ENCODE measurements around the gene GNRH2.

DNA sequence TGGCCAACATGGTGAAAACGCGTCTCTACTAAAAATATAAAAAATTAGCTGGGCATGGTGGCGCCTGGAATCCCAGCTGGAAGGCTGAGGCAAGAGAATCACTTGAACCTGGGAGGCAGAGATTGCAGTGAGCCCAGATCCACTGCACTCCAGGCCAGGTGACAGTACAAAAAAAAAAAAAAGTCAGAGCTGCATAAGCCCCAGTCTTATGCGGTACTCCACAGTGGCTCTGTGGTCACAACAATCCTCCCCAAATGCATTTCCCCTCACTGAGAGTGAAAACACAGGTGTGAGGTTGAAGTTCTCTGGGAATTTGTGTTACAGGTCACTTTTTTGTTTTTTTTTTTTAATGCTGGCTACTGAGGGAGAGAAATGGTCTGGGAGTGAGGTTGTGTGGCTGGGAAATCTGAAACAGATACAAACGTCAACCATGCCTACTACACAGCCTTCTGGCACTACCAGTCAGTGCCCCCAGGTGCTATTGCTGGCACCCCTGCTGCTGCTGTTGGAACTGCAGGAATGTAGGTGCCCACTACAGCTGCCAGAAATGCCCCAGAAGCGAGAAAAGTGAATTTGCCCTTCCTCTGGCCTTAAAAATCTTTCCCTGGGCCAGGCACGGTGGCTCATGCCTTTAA lies 8.1 kb downstream of the GNRH2 start:
- TF ChIP-seq, protein P1, sequence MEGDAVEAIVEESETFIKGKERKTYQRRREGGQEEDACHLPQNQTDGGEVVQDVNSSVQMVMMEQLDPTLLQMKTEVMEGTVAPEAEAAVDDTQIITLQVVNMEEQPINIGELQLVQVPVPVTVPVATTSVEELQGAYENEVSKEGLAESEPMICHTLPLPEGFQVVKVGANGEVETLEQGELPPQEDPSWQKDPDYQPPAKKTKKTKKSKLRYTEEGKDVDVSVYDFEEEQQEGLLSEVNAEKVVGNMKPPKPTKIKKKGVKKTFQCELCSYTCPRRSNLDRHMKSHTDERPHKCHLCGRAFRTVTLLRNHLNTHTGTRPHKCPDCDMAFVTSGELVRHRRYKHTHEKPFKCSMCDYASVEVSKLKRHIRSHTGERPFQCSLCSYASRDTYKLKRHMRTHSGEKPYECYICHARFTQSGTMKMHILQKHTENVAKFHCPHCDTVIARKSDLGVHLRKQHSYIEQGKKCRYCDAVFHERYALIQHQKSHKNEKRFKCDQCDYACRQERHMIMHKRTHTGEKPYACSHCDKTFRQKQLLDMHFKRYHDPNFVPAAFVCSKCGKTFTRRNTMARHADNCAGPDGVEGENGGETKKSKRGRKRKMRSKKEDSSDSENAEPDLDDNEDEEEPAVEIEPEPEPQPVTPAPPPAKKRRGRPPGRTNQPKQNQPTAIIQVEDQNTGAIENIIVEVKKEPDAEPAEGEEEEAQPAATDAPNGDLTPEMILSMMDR (IDR thresholded peaks at IDR 0.05): no peak
- TF ChIP-seq POLR2A (IDR thresholded peaks at IDR 0.05) (no peak), EP300 (IDR thresholded peaks at IDR 0.05) (no peak)
